Activated T-cell treated with anti-CD3 and anti-CD28 coated beads for 24 hours (primary cell): ENCODE results near the gene FAM83E.

Source experiments
- DNase-seq: peaks from one replicate; pipeline ENCODE4 v3.0.0-alpha.2; 2020; ENCODE audit warnings: low read depth

FAM83E gene

DNA sequence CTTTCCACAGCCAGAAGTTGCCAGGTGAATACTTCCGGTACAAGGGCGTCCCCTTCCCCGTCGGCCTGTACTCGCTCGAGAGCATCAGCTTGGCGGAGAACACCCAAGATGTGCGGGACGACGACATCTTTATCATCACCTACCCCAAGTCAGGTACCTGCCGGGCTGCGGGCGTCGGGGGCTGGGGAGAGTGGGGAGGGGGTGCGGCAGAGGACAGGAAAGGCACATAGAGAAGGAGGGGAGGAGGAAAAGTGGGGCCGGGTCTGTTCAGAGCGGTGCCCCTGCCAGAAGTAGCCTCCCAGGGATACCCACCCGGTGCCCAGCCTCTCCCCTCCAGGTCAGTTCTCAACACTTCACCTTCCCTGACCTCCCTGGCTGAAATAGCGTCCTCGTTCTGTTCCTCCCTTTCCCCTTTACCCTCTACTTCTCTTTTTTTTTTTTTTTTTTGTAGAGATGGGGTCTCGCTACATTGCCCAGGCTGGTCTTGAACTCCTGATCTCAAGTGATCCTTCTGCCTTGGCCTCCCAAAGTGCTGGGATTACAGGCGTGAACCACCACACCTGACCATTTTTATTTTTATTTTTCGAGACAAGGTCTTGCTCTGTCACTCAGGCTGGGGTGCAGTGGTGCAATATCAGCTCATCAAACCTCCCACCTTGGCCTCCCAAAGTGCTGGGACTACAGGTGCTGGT is 38.8 kb downstream of the FAM83E start:
- no peak for DNase-seq

DNA sequence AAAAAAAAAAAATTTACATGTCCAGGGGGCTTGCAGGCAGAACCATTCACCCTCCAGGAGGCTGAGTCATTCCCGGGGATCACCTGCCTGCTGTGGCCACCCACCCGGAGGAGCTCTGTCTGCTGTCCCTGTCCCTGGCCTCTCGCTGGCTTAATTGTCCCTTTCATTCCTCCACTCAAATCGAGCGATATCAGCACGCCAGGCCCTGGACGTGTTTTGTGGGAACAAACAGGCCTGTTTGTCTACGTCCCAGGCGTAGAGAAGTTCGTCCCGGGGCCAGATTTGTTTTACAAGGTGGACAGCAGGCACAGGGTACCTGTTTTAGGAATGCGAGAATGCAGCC is 41.7 kb downstream of the FAM83E start:
- DNase-seq: no peak

DNA sequence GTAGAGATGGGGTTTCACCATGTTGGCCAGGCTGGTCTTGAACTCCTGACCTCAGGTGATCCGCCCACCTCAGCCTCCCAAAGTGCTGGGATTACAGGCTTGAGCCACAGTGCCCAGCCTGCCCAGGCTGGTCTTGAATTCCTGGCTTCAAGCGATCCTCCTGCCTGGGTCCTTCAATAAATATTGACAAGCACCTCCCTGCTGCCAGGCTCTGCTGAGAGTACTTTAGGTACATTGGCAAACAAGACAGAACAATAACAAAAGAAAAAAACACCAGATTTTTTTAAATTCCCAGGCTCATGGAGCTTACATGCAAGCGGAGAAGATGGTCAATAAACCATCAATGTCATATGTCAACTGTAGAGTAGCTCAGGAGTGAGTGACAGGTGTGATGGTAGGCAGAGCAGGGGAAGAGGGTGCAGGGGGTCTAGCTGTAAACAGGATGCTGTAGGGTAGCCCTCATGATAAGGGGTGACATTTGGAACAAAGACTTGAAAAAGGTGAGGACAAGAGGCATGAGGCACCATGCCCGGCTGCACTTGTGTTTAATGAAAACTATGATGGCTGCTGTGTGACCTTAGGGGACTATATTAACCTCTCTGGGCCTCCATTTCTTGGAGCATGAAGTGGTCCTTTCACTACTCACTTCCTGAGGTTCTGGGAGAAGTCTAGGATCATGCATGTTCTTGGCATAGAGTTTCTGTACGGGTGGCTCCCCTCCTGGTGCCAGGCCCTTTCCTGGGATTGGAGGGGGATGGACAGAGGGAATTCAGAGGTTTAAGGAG is 43.3 kb downstream of the FAM83E start:
- DNase-seq: no peak

DNA sequence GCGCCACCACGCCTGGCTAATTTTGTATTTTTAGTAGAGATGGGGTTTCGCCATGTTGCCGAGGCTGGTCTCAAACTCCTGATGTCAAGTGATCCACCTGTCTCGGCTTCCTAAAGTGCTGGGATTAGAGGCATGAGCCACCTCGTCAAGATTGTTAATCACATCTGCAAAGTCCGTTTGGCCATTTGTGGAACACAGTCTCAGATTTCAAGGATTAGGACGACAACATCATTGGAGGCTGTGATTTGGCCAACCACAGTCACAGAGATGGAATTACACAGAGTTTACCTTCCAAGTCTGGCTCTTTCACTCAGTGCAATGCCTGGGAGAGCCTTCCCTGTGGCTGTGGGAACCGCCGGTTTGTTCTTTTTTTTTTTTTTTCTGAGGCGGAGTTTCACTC is 45.1 kb downstream of the FAM83E start:
- no peak for DNase-seq

DNA sequence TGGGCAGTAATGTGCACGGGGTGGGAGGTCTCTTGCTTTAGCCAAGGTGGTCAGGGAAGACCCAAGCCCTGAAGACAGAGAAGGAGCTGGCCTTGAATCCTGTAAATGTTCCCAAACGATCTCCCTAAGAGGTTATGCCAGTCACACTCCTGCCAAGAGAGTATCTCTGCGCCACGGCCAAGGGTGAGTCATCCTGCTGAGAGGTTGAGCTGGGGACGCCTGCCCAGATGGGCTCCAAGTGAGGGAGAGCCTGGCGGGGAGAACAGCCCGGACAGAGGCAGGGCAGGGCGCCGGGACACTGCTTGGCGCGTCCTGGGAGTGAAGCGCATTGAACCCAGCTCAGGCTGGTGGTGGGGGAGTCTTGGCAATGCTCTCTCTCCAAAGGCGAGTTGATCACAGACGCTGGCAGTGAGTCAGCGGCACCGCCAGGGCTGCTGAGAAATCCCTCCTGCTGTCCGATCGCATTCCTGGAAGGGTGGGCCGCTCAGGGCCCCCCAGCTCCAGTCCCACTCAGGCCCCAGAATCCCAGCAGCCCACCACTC is 46.5 kb downstream of the FAM83E start:
- no peak for DNase-seq

DNA sequence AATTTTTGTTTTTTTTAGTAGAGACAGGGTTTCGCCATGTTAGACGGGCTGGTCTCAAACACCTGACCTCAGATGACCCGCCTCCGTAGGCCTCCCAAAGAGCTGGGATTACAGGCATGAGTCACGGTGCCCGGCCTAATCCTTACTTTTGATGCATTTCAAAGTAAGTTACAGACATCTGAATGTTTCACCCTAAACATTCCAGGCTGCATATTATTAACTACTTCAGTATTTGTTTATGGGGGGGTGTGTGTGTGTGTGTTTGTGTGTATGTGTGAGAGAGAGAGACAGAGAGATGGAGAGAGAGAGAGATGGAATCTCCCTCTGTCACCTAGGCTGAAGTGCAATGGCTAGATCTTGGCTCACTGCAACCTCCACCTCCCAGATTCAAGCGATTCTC is 49.8 kb downstream of the FAM83E start:
- no peak for DNase-seq
